C4-2B (cell line): ENCODE data around the gene TBK1.

Experiments
- CTCF ChIP-seq: fragments of 450-650 bp; conservative IDR thresholded peaks from 2 replicates; pipeline ENCODE4 v1.5.1; 2017; ENCODE audit warnings: mild to moderate bottlenecking
- ZFX ChIP-seq: fragments of 450-650 bp; IDR thresholded peaks from 2 replicates; pipeline ENCODE4 v1.6.1; 2017

- no peak for TF ChIP-seq CTCF
- TF ChIP-seq ZFX = no peak
These were observed 18.0 kb upstream of the TBK1 start for GRCh38 chr12:64433915-64434314.
